Measurements from ENCODE around the gene TBCB. TPM values are rescaled to one million over a fixed set of nuclear protein-coding genes. Genes with fewer than 3 reads are reported as not detected.

The TBCB gene
- total and polyA plus RNA-seq, 2 donors (not counting 3 experiments of a cell fraction or from before 2014, with no cell fraction given) = 178 to 363 TPM

DNA sequence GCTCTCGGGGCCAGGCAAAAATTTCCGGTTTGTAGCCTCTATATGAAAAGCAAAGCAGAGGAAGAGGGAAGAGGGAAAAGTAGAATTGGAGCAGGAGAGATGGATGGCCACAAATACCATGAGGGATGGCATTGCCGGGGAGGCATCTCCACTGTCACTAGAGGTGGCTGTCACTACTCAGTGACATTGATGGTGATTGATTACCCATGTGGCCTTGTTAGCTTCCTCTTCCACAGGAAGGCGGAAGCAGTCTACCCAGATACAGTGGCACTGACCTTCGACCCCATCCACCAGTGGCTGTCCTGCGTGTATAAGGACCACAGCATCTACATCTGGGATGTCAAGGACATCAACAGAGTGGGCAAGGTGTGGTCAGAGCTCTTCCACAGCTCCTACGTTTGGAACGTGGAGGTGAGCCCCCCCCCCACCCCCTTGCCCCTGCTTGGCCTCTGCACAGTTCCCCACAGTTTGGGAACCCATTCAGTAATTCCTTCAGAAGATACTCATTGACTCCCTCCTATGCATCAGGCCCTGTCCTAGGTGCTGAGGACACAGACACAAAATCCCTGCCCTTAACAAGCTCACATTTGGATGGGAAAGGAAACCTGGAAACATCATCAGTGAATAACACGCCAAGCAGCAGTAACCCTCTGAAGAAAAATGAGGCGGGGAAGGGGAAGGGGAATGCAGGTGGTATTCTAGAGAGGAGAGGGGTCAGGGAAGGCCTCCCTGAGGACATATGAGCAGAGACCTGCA lies 42.0 kb upstream of the TBCB start:
- Histone ChIP-seq H3K9me3 (replicated peaks; ENCODE audit: control insufficient read depth, insufficient read depth, low read length) (no peaks in the 10 kb centered on the region), H3K9ac (replicated peaks; ENCODE audit: extremely low read depth, insufficient read depth, low read length) (no peak overlapping the region), H2AFZ (ENCODE audit: low read depth, low read length) (no peak overlapping the region), H4K20me1 (replicated peaks; ENCODE audit: control insufficient read depth, extremely low read depth, insufficient read depth, low read length) (no peaks in the 10 kb centered on the region), H3K36me3 (ENCODE audit: control insufficient read depth in 2 of 2, extremely low read depth in 1 of 2, insufficient read depth in 2 of 2, low read length in 2 of 2) (peaks cover 0 to 1% of the 10 kb centered on the region in 2 experiments), H3K79me2 (ENCODE audit: control insufficient read depth, insufficient read depth, low read length) (no peaks in the 10 kb centered on the region), H3K4me3 (replicated peaks in 1 of 3; ENCODE audit: insufficient read depth in 1 of 3, low read depth in 1 of 3, low read length in 3 of 3) (no peak overlapping the region), H3K4me2 (ENCODE audit: insufficient read depth, low read length) (no peak overlapping the region), H3K4me1 (ENCODE audit: control insufficient read depth, extremely low read depth, insufficient read depth, low read length) (peaks cover 9% of the 10 kb centered on the region), H3K27me3 (ENCODE audit: control insufficient read depth in 2 of 2, insufficient read depth in 2 of 2, low read length in 2 of 2) (no peaks in the 10 kb centered on the region), H3K9me1 (replicated peaks; ENCODE audit: control insufficient read depth, extremely low read depth, insufficient read depth, low read length) (no peaks in the 10 kb centered on the region), H3K27ac (ENCODE audit: insufficient read depth, low read depth, low read length) (no peak overlapping the region)
- intact Hi-C loops (cut with micrococcal nuclease) = no loop called here
- DNase-seq (ENCODE audit: low read depth, low spot score) (no peak), FAIRE-seq (no peak)
- POLR2A ChIA-PET = no interaction called here
- TF ChIP-seq JUN (IDR thresholded peaks at IDR 0.05; ENCODE audit: borderline replicate concordance, insufficient read depth, insufficient read length, low read depth) = no peak
- no peak for TF ChIP-seq MAX (IDR thresholded peaks at IDR 0.05; ENCODE audit: insufficient read depth, insufficient read length)
- TF ChIP-seq POLR2A (IDR thresholded peaks at IDR 0.05; ENCODE audit: low read depth, low read length) = no peak
- TF ChIP-seq FOS (IDR thresholded peaks at IDR 0.05; ENCODE audit: borderline replicate concordance, insufficient read depth, low read length) = no peak
- no peak for TF ChIP-seq EZH2 (IDR thresholded peaks at IDR 0.05; ENCODE audit: borderline replicate concordance, low read depth, low read length, severe bottlenecking)
- TF ChIP-seq, protein P1, sequence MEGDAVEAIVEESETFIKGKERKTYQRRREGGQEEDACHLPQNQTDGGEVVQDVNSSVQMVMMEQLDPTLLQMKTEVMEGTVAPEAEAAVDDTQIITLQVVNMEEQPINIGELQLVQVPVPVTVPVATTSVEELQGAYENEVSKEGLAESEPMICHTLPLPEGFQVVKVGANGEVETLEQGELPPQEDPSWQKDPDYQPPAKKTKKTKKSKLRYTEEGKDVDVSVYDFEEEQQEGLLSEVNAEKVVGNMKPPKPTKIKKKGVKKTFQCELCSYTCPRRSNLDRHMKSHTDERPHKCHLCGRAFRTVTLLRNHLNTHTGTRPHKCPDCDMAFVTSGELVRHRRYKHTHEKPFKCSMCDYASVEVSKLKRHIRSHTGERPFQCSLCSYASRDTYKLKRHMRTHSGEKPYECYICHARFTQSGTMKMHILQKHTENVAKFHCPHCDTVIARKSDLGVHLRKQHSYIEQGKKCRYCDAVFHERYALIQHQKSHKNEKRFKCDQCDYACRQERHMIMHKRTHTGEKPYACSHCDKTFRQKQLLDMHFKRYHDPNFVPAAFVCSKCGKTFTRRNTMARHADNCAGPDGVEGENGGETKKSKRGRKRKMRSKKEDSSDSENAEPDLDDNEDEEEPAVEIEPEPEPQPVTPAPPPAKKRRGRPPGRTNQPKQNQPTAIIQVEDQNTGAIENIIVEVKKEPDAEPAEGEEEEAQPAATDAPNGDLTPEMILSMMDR (IDR thresholded peaks at IDR 0.05; ENCODE audit: extremely low read depth in 1 of 2, insufficient read depth in 1 of 2, low read depth in 1 of 2, low read length in 2 of 2) = no peak
- no peak for TF ChIP-seq POLR2AphosphoS5 (IDR thresholded peaks at IDR 0.05; ENCODE audit: insufficient read depth, low read depth, low read length)
- TF ChIP-seq MYC (IDR thresholded peaks at IDR 0.05; ENCODE audit: low read depth, low read length) = no peak
- TF ChIP-seq GATA2 (IDR thresholded peaks at IDR 0.05; ENCODE audit: insufficient read depth, insufficient read length, low read depth, low read length) = no peak
- no TSS peak for BruUV-seq (replicated peaks)
- CTCF ChIA-PET = interaction anchor here (1.3 to 1.6 kb wide), 2 partner anchors 12 to 19 kb away, joined by 3 to 4 read pairs; partner anchors contain the start of gene THAP8
- dilution Hi-C loops (cut with MboI; ENCODE audit: extremely low pct_ligation_motif_present, low sequenced_read_pairs) = no loop called here

Data from endothelial cell of umbilical vein (primary cell).